ENCODE measurements around the gene IFTAP.

Gene IFTAP

DNA sequence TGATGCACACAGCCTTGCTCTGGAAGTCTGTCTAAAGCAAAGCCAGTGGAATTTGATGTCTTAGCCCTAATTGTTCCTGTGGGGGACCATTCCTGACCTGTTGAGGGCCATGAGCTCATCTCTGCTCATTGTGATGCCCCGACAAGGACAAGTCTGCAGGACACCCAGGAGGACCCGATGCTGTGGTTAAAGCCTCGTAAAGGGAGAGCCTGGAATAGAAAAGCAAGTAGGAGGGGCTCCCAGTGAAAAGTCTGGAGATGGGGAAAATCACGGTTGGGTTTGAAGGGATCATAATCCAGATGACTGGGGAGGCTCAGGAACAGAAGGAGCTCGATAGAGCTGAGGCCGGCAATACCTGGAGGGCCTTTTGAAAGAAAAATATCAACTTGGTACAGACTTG, 102.2 kb downstream of the IFTAP start:
- no peak for TF ChIP-seq CTCF (IDR thresholded peaks at IDR 0.05; ENCODE audit: control insufficient read depth, insufficient read depth, low read depth, low read length, missing control alignments)
- H3K4me3 ChIP-seq (ENCODE audit: control insufficient read depth, low read depth, low read length), result no peak overlapping the region
- DNase-seq (ENCODE audit: low read depth), result no peak

- H3K4me3 ChIP-seq (ENCODE audit: control insufficient read depth, low read depth, low read length), result no peak overlapping the region
- DNase-seq (ENCODE audit: low read depth), result no peak
- no peak for TF ChIP-seq CTCF (IDR thresholded peaks at IDR 0.05; ENCODE audit: control insufficient read depth, insufficient read depth, low read depth, low read length, missing control alignments)
Measured at GRCh38 chr11:36699271-36699670, 105.0 kb downstream of the IFTAP start.

GRCh38 chr11:36700246-36700645, 105.9 kb downstream of the IFTAP start:
- DNase-seq (ENCODE audit: low read depth), result no peak
- no peak for TF ChIP-seq CTCF (IDR thresholded peaks at IDR 0.05; ENCODE audit: control insufficient read depth, insufficient read depth, low read depth, low read length, missing control alignments)
- no peak overlapping the region for H3K4me3 ChIP-seq (ENCODE audit: control insufficient read depth, low read depth, low read length)

- no peak overlapping the region for H3K4me3 ChIP-seq (ENCODE audit: control insufficient read depth, low read depth, low read length)
- TF ChIP-seq CTCF (IDR thresholded peaks at IDR 0.05; ENCODE audit: control insufficient read depth, insufficient read depth, low read depth, low read length, missing control alignments), result peak; percentile 81
- DNase-seq (ENCODE audit: low read depth), result peak; percentile 28
Measured at GRCh38 chr11:36702330-36703054, 108.2 kb downstream of the IFTAP start.

GRCh38 chr11:36703055-36703404, 108.7 kb downstream of the IFTAP start:
- TF ChIP-seq CTCF (IDR thresholded peaks at IDR 0.05; ENCODE audit: control insufficient read depth, insufficient read depth, low read depth, low read length, missing control alignments), result no peak
- H3K4me3 ChIP-seq (ENCODE audit: control insufficient read depth, low read depth, low read length), result no peak overlapping the region
- no peak for DNase-seq (ENCODE audit: low read depth)

All from AG09309 (cell line).